Suprapubic skin (tissue), 4 donors: ENCODE results near the gene PITX1. TPM values are rescaled to one million over a fixed set of nuclear protein-coding genes. Genes with fewer than 3 reads are reported as not detected.
"Not testable (repeated sequence)": the region's sequence is repeated elsewhere in the genome, so short reads cannot be mapped to it uniquely, and the experiment has no call there.

Source experiments
- DNase-seq, 2 donors: peaks; one replicate each; pipeline ENCODE4 v3.0.0-alpha.2; 2019; ENCODE audit warnings: low spot score in 2 of 2
- H3K27ac ChIP-seq: fragments of 200-600 bp; sonication (generic); one replicate; pipeline ENCODE4 v1.5.1; 2019
- H3K27me3 ChIP-seq: fragments of 200-600 bp; sonication (generic); one replicate; pipeline ENCODE4 v1.5.1; 2019
- H3K36me3 ChIP-seq: fragments of 200-600 bp; sonication (generic); one replicate; pipeline ENCODE4 v1.5.1; 2019
- H3K4me1 ChIP-seq: fragments of 200-600 bp; sonication (generic); one replicate; pipeline ENCODE4 v1.5.1; 2019
- H3K4me3 ChIP-seq: fragments of 200-600 bp; sonication (generic); one replicate; pipeline ENCODE4 v1.5.1; 2019; ENCODE audit warnings: mild to moderate bottlenecking
- H3K9me3 ChIP-seq: fragments of 200-600 bp; sonication (generic); one replicate; pipeline ENCODE4 v1.5.1; 2019
- CTCF ChIP-seq, 2 donors: fragments of 200-600 bp in 1 of 2; fragments of 450-650 bp in 1 of 2; sonication (generic) in 1 of 2; IDR thresholded peaks; one replicate each; pipeline ENCODE4 v1.5.1; 2016 to 2019; ENCODE audit warnings: antibody characterized with exemption in 2 of 2, mild to moderate bottlenecking in 1 of 2, moderate library complexity in 1 of 2
- EP300 ChIP-seq: sonication (generic); formaldehyde crosslinking; IDR thresholded peaks from one replicate; pipeline ENCODE4 v1.6.1; 2017; ENCODE audit warnings: antibody characterized with exemption
- POLR2A ChIP-seq, 2 donors: fragments of 450-650 bp; IDR thresholded peaks; one replicate each; pipeline ENCODE4 v1.6.1; 2017; ENCODE audit warnings: antibody characterized with exemption in 2 of 2, mild to moderate bottlenecking in 2 of 2, moderate library complexity in 2 of 2
- POLR2AphosphoS5 ChIP-seq, 3 donors: sonication (generic); formaldehyde crosslinking; IDR thresholded peaks; one replicate each; pipeline ENCODE4 v1.6.1; 2017; ENCODE audit warnings: antibody characterized with exemption in 3 of 3
- WGBS: methylation state at CpG from one replicate; pipeline ENCODE4 v1.1.5; 2018; 5-methylcytosine and 5-hydroxymethylcytosine counted together
- total RNA-seq, 4 donors: library from RNA; depleted of rRNA; stranded (reverse); fragments of >200 nt; gene quantifications; one replicate each; pipeline ENCODE4 v1.1.0, GENCODE V29; 2016

The PITX1 gene
- total RNA-seq, 4 donors from 2014 or later = 0.64 to 2.4 (median 1.4) TPM

GRCh38 chr5:134995850-134996402 lies 38.1 kb downstream of the PITX1 start:
- Histone ChIP-seq H3K27me3 (no peaks in the 10 kb centered on the region), H3K4me1 (no peaks in the 10 kb centered on the region), H3K4me3 (no peak overlapping the region), H3K9me3 (no peaks in the 10 kb centered on the region), H3K27ac (no peak overlapping the region), H3K36me3 (no peaks in the 10 kb centered on the region)
- DNase-seq = no peak
- WGBS = 93% methylated on average over 7 of the region's 8 CpGs
- TF ChIP-seq CTCF (IDR thresholded peaks at IDR 0.05) (no peak), EP300 (no peak)

- no peaks in the 10 kb centered on the region for H3K9me3 ChIP-seq
- no peak for DNase-seq
- TF ChIP-seq POLR2A (IDR thresholded peaks at IDR 0.05) = no peak
- TF ChIP-seq EP300 = no peak
- TF ChIP-seq POLR2AphosphoS5 (IDR thresholded peaks at IDR 0.05) = no peak
- TF ChIP-seq CTCF (IDR thresholded peaks at IDR 0.05) = no peak
- no peak overlapping the region for H3K27ac ChIP-seq
- no peaks in the 10 kb centered on the region for H3K27me3 ChIP-seq
- H3K36me3 ChIP-seq = no peaks in the 10 kb centered on the region
- no peak overlapping the region for H3K4me3 ChIP-seq
- 65% methylated on average over 2 of the region's 2 CpGs for WGBS
- H3K4me1 ChIP-seq = no peaks in the 10 kb centered on the region
Measured at GRCh38 chr5:134994560-134995156, 39.4 kb downstream of the PITX1 start.

GRCh38 chr5:134993161-134993560 lies 40.9 kb downstream of the PITX1 start:
- TF ChIP-seq EP300 (no peak), CTCF (IDR thresholded peaks at IDR 0.05) (no peak), POLR2A (IDR thresholded peaks at IDR 0.05) (no peak), POLR2AphosphoS5 (IDR thresholded peaks at IDR 0.05) (no peak)
- no peak overlapping the region for H3K27ac ChIP-seq
- H3K4me3 ChIP-seq = no peak overlapping the region
- H3K27me3 ChIP-seq = no peaks in the 10 kb centered on the region
- no peak for DNase-seq
- H3K9me3 ChIP-seq = no peaks in the 10 kb centered on the region
- H3K4me1 ChIP-seq = no peaks in the 10 kb centered on the region
- 89% methylated on average over 2 of the region's 2 CpGs for WGBS
- no peaks in the 10 kb centered on the region for H3K36me3 ChIP-seq

- TF ChIP-seq POLR2AphosphoS5 (IDR thresholded peaks at IDR 0.05) (no peak), EP300 (no peak), POLR2A (IDR thresholded peaks at IDR 0.05) (no peak), CTCF (IDR thresholded peaks at IDR 0.05) (no peak)
- Histone ChIP-seq H3K4me1 (no peaks in the 10 kb centered on the region), H3K27ac (no peak overlapping the region), H3K36me3 (no peaks in the 10 kb centered on the region), H3K9me3 (no peaks in the 10 kb centered on the region), H3K4me3 (no peak overlapping the region), H3K27me3 (no peaks in the 10 kb centered on the region)
- WGBS = 88% methylated on average over 5 of the region's 5 CpGs
- DNase-seq = no peak
Measured at GRCh38 chr5:134992148-134992547, 41.9 kb downstream of the PITX1 start.

GRCh38 chr5:134990183-134990582 lies 43.8 kb downstream of the PITX1 start:
- H3K36me3 ChIP-seq, H3K9me3 ChIP-seq, DNase-seq, H3K27me3 ChIP-seq, H3K4me1 ChIP-seq, H3K4me3 ChIP-seq, H3K27ac ChIP-seq: not testable (repeated sequence)
- WGBS = 75% methylated on average over 5 of the region's 5 CpGs
